Activated naive CD4-positive, alpha-beta T cell treated with anti-CD3 and anti-CD28 coated beads, Interleukin-2, amount 50 U/mL, for 24 hours (primary cell): ENCODE data around the gene KLC1.

Experiments used
- H3K27ac Mint-ChIP-seq: one replicate; pipeline ENCODE4 v1.8.0; 2021; ENCODE audit warnings: mild to moderate bottlenecking, mixed read lengths
- H3K27me3 Mint-ChIP-seq: one replicate; pipeline ENCODE4 v1.8.0; 2021; ENCODE audit warnings: mixed read lengths
- H3K36me3 Mint-ChIP-seq: one replicate; pipeline ENCODE4 v1.8.0; 2021; ENCODE audit warnings: mixed read lengths
- H3K4me1 Mint-ChIP-seq: one replicate; pipeline ENCODE4 v1.8.0; 2021; ENCODE audit warnings: mixed read lengths
- H3K4me3 Mint-ChIP-seq: one replicate; pipeline ENCODE4 v1.8.0; 2021; ENCODE audit warnings: mild to moderate bottlenecking, mixed read lengths
- H3K9me3 Mint-ChIP-seq: one replicate; pipeline ENCODE4 v1.8.0; 2021; ENCODE audit warnings: mixed read lengths

The KLC1 gene

GRCh38 chr14:103710771-103711377, 81.9 kb downstream of the KLC1 start:
- H3K4me1 Mint-ChIP-seq: peaks cover 23% of the 10 kb centered on the region
- no peaks in the 10 kb centered on the region for H3K36me3 Mint-ChIP-seq
- H3K9me3 Mint-ChIP-seq: no peaks in the 10 kb centered on the region
- H3K27ac Mint-ChIP-seq: peak overlapping the region; percentile 12
- no peak overlapping the region for H3K4me3 Mint-ChIP-seq
- H3K27me3 Mint-ChIP-seq: no peaks in the 10 kb centered on the region

GRCh38 chr14:103711516-103712431, 82.8 kb downstream of the KLC1 start:
- Mint-ChIP-seq H3K27ac (no peak overlapping the region), H3K4me1 (peaks cover 26% of the 10 kb centered on the region), H3K4me3 (no peak overlapping the region), H3K36me3 (no peaks in the 10 kb centered on the region), H3K27me3 (no peaks in the 10 kb centered on the region), H3K9me3 (no peaks in the 10 kb centered on the region)

- Mint-ChIP-seq H3K27ac (peak overlapping the region; percentile 51), H3K36me3 (no peaks in the 10 kb centered on the region), H3K9me3 (no peaks in the 10 kb centered on the region), H3K4me1 (peaks cover 35% of the 10 kb centered on the region), H3K4me3 (peak overlapping the region; percentile 11), H3K27me3 (no peaks in the 10 kb centered on the region)
Observed at GRCh38 chr14:103712633-103713247, 83.7 kb downstream of the KLC1 start.

- no peaks in the 10 kb centered on the region for H3K27me3 Mint-ChIP-seq
- peaks cover 43% of the 10 kb centered on the region for H3K4me1 Mint-ChIP-seq
- H3K9me3 Mint-ChIP-seq: no peaks in the 10 kb centered on the region
- peak overlapping the region; percentile 96 for H3K4me3 Mint-ChIP-seq
- no peaks in the 10 kb centered on the region for H3K36me3 Mint-ChIP-seq
- H3K27ac Mint-ChIP-seq: peak overlapping the region; percentile 51
Observed at GRCh38 chr14:103713304-103714062, 84.5 kb downstream of the KLC1 start.

GRCh38 chr14:103714063-103714724, 85.2 kb downstream of the KLC1 start:
- Mint-ChIP-seq H3K9me3 (no peaks in the 10 kb centered on the region), H3K36me3 (no peaks in the 10 kb centered on the region), H3K27me3 (no peaks in the 10 kb centered on the region), H3K27ac (no peak overlapping the region), H3K4me3 (peak overlapping the region; percentile 96), H3K4me1 (peaks cover 49% of the 10 kb centered on the region)

GRCh38 chr14:103715052-103716000, 86.3 kb downstream of the KLC1 start, which contains the start of the genes XRCC3 and ZFYVE21:
TSS of gene XRCC3 (minus strand) at chr14:103715451. CDS start at chr14:103711087, 4,364 bp downstream.
TSS of gene ZFYVE21 (plus strand) at chr14:103715810. CDS start at chr14:103715842, 32 bp downstream.
- H3K36me3 Mint-ChIP-seq: no peaks in the 10 kb centered on the region
- H3K9me3 Mint-ChIP-seq: no peaks in the 10 kb centered on the region
- H3K27ac Mint-ChIP-seq: peak within 1 kb of the TSS; percentile 97
- no peaks in the 10 kb centered on the region for H3K27me3 Mint-ChIP-seq
- peaks cover 60% of the 10 kb centered on the region for H3K4me1 Mint-ChIP-seq
- H3K4me3 Mint-ChIP-seq: peak within 1 kb of the TSS; percentile 96

- no peak overlapping the region for H3K27ac Mint-ChIP-seq
- no peaks in the 10 kb centered on the region for H3K27me3 Mint-ChIP-seq
- H3K9me3 Mint-ChIP-seq: no peaks in the 10 kb centered on the region
- H3K4me1 Mint-ChIP-seq: peaks cover 59% of the 10 kb centered on the region
- H3K4me3 Mint-ChIP-seq: peak overlapping the region; percentile 83
- H3K36me3 Mint-ChIP-seq: no peaks in the 10 kb centered on the region
Observed at GRCh38 chr14:103716091-103716801, 87.2 kb downstream of the KLC1 start.

GRCh38 chr14:103716899-103717411, 87.9 kb downstream of the KLC1 start:
- peak overlapping the region; percentile 83 for H3K4me3 Mint-ChIP-seq
- H3K27ac Mint-ChIP-seq: no peak overlapping the region
- H3K27me3 Mint-ChIP-seq: no peaks in the 10 kb centered on the region

GRCh38 chr14:103718572-103718971, 89.6 kb downstream of the KLC1 start:
- Mint-ChIP-seq H3K36me3 (no peaks in the 10 kb centered on the region), H3K27me3 (no peaks in the 10 kb centered on the region), H3K27ac (peak overlapping the region; percentile 14), H3K9me3 (no peaks in the 10 kb centered on the region), H3K4me1 (peaks cover 57% of the 10 kb centered on the region), H3K4me3 (peak overlapping the region; percentile 23)

More at GRCh38 chr14:103716899-103717411, 87.9 kb downstream of the KLC1 start:
- H3K4me1 Mint-ChIP-seq: peaks cover 63% of the 10 kb centered on the region
- no peaks in the 10 kb centered on the region for H3K9me3 Mint-ChIP-seq
- no peaks in the 10 kb centered on the region for H3K36me3 Mint-ChIP-seq

- no peaks in the 10 kb centered on the region for H3K9me3 Mint-ChIP-seq
- no peaks in the 10 kb centered on the region for H3K27me3 Mint-ChIP-seq
- no peaks in the 10 kb centered on the region for H3K36me3 Mint-ChIP-seq
- H3K4me1 Mint-ChIP-seq: peaks cover 51% of the 10 kb centered on the region
- H3K27ac Mint-ChIP-seq: no peak overlapping the region
- peak overlapping the region; percentile 7 for H3K4me3 Mint-ChIP-seq
Observed at GRCh38 chr14:103719751-103720150, 90.7 kb downstream of the KLC1 start.

GRCh38 chr14:103721334-103722120, 92.5 kb downstream of the KLC1 start:
- H3K9me3 Mint-ChIP-seq: no peaks in the 10 kb centered on the region
- H3K36me3 Mint-ChIP-seq: no peaks in the 10 kb centered on the region
- H3K27ac Mint-ChIP-seq: no peak overlapping the region
- H3K27me3 Mint-ChIP-seq: no peaks in the 10 kb centered on the region
- no peak overlapping the region for H3K4me3 Mint-ChIP-seq
- H3K4me1 Mint-ChIP-seq: peaks cover 48% of the 10 kb centered on the region

- H3K36me3 Mint-ChIP-seq: no peaks in the 10 kb centered on the region
- no peak overlapping the region for H3K4me3 Mint-ChIP-seq
- peaks cover 26% of the 10 kb centered on the region for H3K4me1 Mint-ChIP-seq
- H3K27ac Mint-ChIP-seq: no peak overlapping the region
- H3K9me3 Mint-ChIP-seq: no peaks in the 10 kb centered on the region
- H3K27me3 Mint-ChIP-seq: no peaks in the 10 kb centered on the region
Observed at GRCh38 chr14:103723748-103724081, 94.7 kb downstream of the KLC1 start.

- Mint-ChIP-seq H3K27ac (no peak overlapping the region), H3K27me3 (no peaks in the 10 kb centered on the region), H3K4me1 (peaks cover 23% of the 10 kb centered on the region), H3K9me3 (no peaks in the 10 kb centered on the region), H3K4me3 (no peak overlapping the region), H3K36me3 (no peaks in the 10 kb centered on the region)
Observed at GRCh38 chr14:103724116-103724515, 95.1 kb downstream of the KLC1 start.
